Measurements from ENCODE around the gene OGFR.
A peak's percentile ranks its signal among the peaks of the same experiment; 100 is the strongest.

OGFR gene

GRCh38 chr20:62804021-62804626, 511 bp upstream of the OGFR start:
- peak overlapping the region; percentile 96 for H2AFZ ChIP-seq (ENCODE audit: low read depth, low read length, severe bottlenecking)
- H3F3A ChIP-seq (ENCODE audit: insufficient read depth), result peaks cover 14% of the 10 kb centered on the region
- H3K9me3 ChIP-seq (ENCODE audit: insufficient read depth, low read length), result no peaks in the 10 kb centered on the region
- no peaks in the 10 kb centered on the region for H3K36me3 ChIP-seq (ENCODE audit: low read length)
- TF ChIP-seq EZH2phosphoT487 (conservative IDR thresholded peaks at IDR 0.05; ENCODE audit: low read length), result no peak
- no peak for TF ChIP-seq CTCF (IDR thresholded peaks at IDR 0.05; ENCODE audit: insufficient read depth, low read length, poor library complexity, severe bottlenecking)
- no peaks in the 10 kb centered on the region for H3K9me2 ChIP-seq (replicated peaks; ENCODE audit: insufficient read depth, low read length)
- H3K4me3 ChIP-seq (ENCODE audit: insufficient read depth, low read length, poor library complexity, severe bottlenecking), result peak overlapping the region; percentile 45
- peak overlapping the region; percentile 84 for H3K4me2 ChIP-seq (ENCODE audit: low read depth, low read length, poor library complexity, severe bottlenecking)
- H4K20me1 ChIP-seq (ENCODE audit: low read depth, low read length), result no peaks in the 10 kb centered on the region; the same call in 1 of the 2 replicates
- peak overlapping the region; percentile 61 for H3K27ac ChIP-seq (ENCODE audit: low read depth, low read length)
- H3K79me2 ChIP-seq (ENCODE audit: insufficient read depth, low read length), result peaks cover 9% of the 10 kb centered on the region
- H3K27me3 ChIP-seq (ENCODE audit: low read length), result no peaks in the 10 kb centered on the region
- H3K9ac ChIP-seq (ENCODE audit: low read length), result peak overlapping the region; percentile 90

GRCh38 chr20:62805155-62805710, 598 bp downstream of the OGFR start:
- Histone ChIP-seq H3K9ac (ENCODE audit: low read length) (peak overlapping the region; percentile 90), H3K4me3 (ENCODE audit: insufficient read depth, low read length, poor library complexity, severe bottlenecking) (peak overlapping the region; percentile 93), H4K20me1 (ENCODE audit: low read depth, low read length) (no peaks in the 10 kb centered on the region; the same call in 1 of the 2 replicates), H3K9me3 (ENCODE audit: insufficient read depth, low read length) (no peaks in the 10 kb centered on the region), H3K4me2 (ENCODE audit: low read depth, low read length, poor library complexity, severe bottlenecking) (peak overlapping the region; percentile 84), H3F3A (ENCODE audit: insufficient read depth) (peaks cover 14% of the 10 kb centered on the region), H3K9me2 (replicated peaks; ENCODE audit: insufficient read depth, low read length) (no peaks in the 10 kb centered on the region), H3K27ac (ENCODE audit: low read depth, low read length) (peak overlapping the region; percentile 58), H3K27me3 (ENCODE audit: low read length) (no peaks in the 10 kb centered on the region), H3K79me2 (ENCODE audit: insufficient read depth, low read length) (peaks cover 9% of the 10 kb centered on the region), H2AFZ (ENCODE audit: low read depth, low read length, severe bottlenecking) (peak overlapping the region; percentile 44), H3K36me3 (ENCODE audit: low read length) (no peaks in the 10 kb centered on the region)
- TF ChIP-seq EZH2phosphoT487 (conservative IDR thresholded peaks at IDR 0.05; ENCODE audit: low read length) (no peak), CTCF (IDR thresholded peaks at IDR 0.05; ENCODE audit: insufficient read depth, low read length, poor library complexity, severe bottlenecking) (no peak)

GRCh38 chr20:62805711-62806382, 1.2 kb downstream of the OGFR start:
- TF ChIP-seq CTCF (IDR thresholded peaks at IDR 0.05; ENCODE audit: insufficient read depth, low read length, poor library complexity, severe bottlenecking), result no peak
- TF ChIP-seq EZH2phosphoT487 (conservative IDR thresholded peaks at IDR 0.05; ENCODE audit: low read length), result no peak
- Histone ChIP-seq H4K20me1 (ENCODE audit: low read depth, low read length) (no peaks in the 10 kb centered on the region; the same call in 1 of the 2 replicates), H3K9ac (ENCODE audit: low read length) (peak overlapping the region; percentile 90), H3K36me3 (ENCODE audit: low read length) (no peaks in the 10 kb centered on the region), H3K27me3 (ENCODE audit: low read length) (no peaks in the 10 kb centered on the region), H3K9me2 (replicated peaks; ENCODE audit: insufficient read depth, low read length) (no peaks in the 10 kb centered on the region), H3K79me2 (ENCODE audit: insufficient read depth, low read length) (peaks cover 9% of the 10 kb centered on the region), H3K27ac (ENCODE audit: low read depth, low read length) (no peak overlapping the region; the same call in 1 of the 2 replicates), H2AFZ (ENCODE audit: low read depth, low read length, severe bottlenecking) (no peak overlapping the region), H3F3A (ENCODE audit: insufficient read depth) (peaks cover 10% of the 10 kb centered on the region), H3K4me3 (ENCODE audit: insufficient read depth, low read length, poor library complexity, severe bottlenecking) (peak overlapping the region; percentile 93), H3K4me2 (ENCODE audit: low read depth, low read length, poor library complexity, severe bottlenecking) (peak overlapping the region; percentile 84), H3K9me3 (ENCODE audit: insufficient read depth, low read length) (no peaks in the 10 kb centered on the region)

Data from SU-DHL-6 (cell line).